GM23248 (cell line): ENCODE results near the gene THOC1.

Source experiments
- EZH2 ChIP-seq: fragments of 200-600 bp; sonication (generic); IDR thresholded peaks from 2 replicates; pipeline ENCODE4 v1.6.1; 2018; ENCODE audit warnings: antibody characterized with exemption, mild to moderate bottlenecking; ENCODE audit not compliant: insufficient read depth, poor library complexity, severe bottlenecking
- EZH2phosphoT487 ChIP-seq: fragments of 200-600 bp; sonication (generic); IDR thresholded peaks from 2 replicates; pipeline ENCODE4 v1.6.1; 2018; ENCODE audit warnings: antibody characterized with exemption, moderate library complexity, mild to moderate bottlenecking, low read depth; ENCODE audit not compliant: insufficient read depth

DNA sequence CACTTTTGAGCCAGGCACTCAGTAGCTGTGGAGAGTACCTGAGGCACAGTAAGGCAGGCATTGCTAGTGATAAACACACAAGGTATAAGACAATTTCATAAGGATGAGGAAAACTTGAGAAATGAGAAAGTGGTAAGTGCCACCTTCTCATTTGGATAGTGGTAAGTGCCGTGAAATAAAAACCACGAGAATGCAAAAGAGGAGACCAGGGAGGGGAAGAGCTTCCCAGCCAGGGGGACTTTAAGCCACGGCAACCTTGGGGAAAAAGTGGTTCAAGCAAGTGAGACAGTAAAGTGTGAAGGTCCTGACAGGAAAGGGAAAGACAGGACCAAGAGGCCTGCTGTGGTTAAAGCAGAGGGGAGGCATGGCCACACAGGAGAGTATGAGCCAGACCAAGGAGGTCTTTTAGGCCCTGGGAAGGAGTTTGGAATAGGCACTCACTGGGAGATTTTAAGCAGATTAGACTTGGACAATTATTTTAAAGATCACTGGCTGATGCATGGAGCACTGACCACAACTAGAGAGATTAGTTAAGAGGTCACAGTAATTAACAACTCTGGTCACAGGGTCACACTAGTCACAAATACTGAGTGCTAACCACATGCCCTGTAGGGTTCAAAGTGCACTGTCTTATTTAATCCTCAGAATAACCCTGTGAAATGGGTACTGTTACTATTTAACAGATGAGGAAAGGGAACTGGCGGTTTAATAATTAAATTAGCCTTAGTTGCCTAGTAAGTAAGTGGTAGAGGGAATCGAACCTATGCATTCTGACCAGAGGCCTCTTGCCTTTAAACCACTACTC, 50.1 kb downstream of the THOC1 start:
- TF ChIP-seq EZH2 (no peak), EZH2phosphoT487 (no peak)
